Transverse colon (tissue), 3 donors: Measurements from ENCODE around the gene SUFU.

Experiments
- EP300 ChIP-seq: sonication (generic); formaldehyde crosslinking; IDR thresholded peaks from one replicate; pipeline ENCODE4 v1.6.1; 2017; ENCODE audit warnings: antibody characterized with exemption, low read depth
- TF ChIP-seq, protein P1 (sequence below), 5 experiments: fragments of 200-600 bp in 3 of 5; fragments of 450-650 bp in 2 of 5; sonication (generic) in 3 of 5; IDR thresholded peaks; 1 replicate in 2 of 5; 2 replicates in 3 of 5; pipeline ENCODE4 v1.5.1; 2016 to 2017; ENCODE audit warnings: antibody characterized with exemption in 5 of 5, inconsistent platforms in 3 of 5, mild to moderate bottlenecking in 2 of 5, moderate library complexity in 1 of 5

GRCh38 chr10:102652170-102652916 lies 148.6 kb downstream of the SUFU start:
- TF ChIP-seq, protein P1, sequence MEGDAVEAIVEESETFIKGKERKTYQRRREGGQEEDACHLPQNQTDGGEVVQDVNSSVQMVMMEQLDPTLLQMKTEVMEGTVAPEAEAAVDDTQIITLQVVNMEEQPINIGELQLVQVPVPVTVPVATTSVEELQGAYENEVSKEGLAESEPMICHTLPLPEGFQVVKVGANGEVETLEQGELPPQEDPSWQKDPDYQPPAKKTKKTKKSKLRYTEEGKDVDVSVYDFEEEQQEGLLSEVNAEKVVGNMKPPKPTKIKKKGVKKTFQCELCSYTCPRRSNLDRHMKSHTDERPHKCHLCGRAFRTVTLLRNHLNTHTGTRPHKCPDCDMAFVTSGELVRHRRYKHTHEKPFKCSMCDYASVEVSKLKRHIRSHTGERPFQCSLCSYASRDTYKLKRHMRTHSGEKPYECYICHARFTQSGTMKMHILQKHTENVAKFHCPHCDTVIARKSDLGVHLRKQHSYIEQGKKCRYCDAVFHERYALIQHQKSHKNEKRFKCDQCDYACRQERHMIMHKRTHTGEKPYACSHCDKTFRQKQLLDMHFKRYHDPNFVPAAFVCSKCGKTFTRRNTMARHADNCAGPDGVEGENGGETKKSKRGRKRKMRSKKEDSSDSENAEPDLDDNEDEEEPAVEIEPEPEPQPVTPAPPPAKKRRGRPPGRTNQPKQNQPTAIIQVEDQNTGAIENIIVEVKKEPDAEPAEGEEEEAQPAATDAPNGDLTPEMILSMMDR (IDR thresholded peaks at IDR 0.05): no peak
- no peak for TF ChIP-seq EP300
